DND-41 (cell line): ENCODE data around the gene NCF2.

Source experiments
- ATAC-seq: fragments of 200-7000 bp; cut with Tn5 transposase; 3 replicates; pipeline ENCODE4 v1.9.1; 2021; ENCODE audit warnings: low read depth; ENCODE audit not compliant: insufficient read depth
- DNase-seq: peaks from one replicate; pipeline ENCODE4 v3.0.0-alpha.2; 2020
- H2AFZ ChIP-seq: 2 replicates; pipeline ENCODE4 v1.6.0; 2012; ENCODE audit warnings: low read depth, low read length
- H3K27ac ChIP-seq: 2 replicates; pipeline ENCODE4 v1.5.1; 2012; ENCODE audit warnings: low read length, inconsistent platforms
- H3K27me3 ChIP-seq: fragments of 200-600 bp; sonication (generic); 2 replicates; pipeline ENCODE4 v1.6.0; 2012; ENCODE audit warnings: low read length, mild to moderate bottlenecking, inconsistent platforms; ENCODE audit not compliant: insufficient read depth, poor library complexity
- H3K36me3 ChIP-seq: 2 replicates; pipeline ENCODE4 v1.5.1; 2012; ENCODE audit warnings: low read length, inconsistent platforms; ENCODE audit not compliant: insufficient read depth
- H3K4me1 ChIP-seq: 2 replicates; pipeline ENCODE4 v1.5.1; 2012; ENCODE audit warnings: mild to moderate bottlenecking, low read length; ENCODE audit not compliant: insufficient read depth
- H3K4me2 ChIP-seq: 2 replicates; pipeline ENCODE4 v1.6.0; 2012; ENCODE audit warnings: mild to moderate bottlenecking, moderate library complexity, low read length, inconsistent platforms; ENCODE audit not compliant: insufficient read depth
- H3K4me3 ChIP-seq, 2 experiments: fragments of 200-600 bp in 1 of 2; shearing (Covaris generic) in 1 of 2; 2 replicates each; pipeline ENCODE4 v1.5.1; 2012 to 2016; ENCODE audit warnings: inconsistent platforms in 2 of 2, low read length in 2 of 2, mild to moderate bottlenecking in 2 of 2, low read depth in 1 of 2, moderate library complexity in 1 of 2
- H3K79me2 ChIP-seq: 2 replicates; pipeline ENCODE4 v1.6.0; 2012; ENCODE audit warnings: low read length, inconsistent platforms; ENCODE audit not compliant: insufficient read depth
- H3K9ac ChIP-seq: 2 replicates; pipeline ENCODE4 v1.6.0; 2012; ENCODE audit warnings: low read depth, mild to moderate bottlenecking, inconsistent platforms, low read length, moderate library complexity
- H3K9me3 ChIP-seq: 2 replicates; pipeline ENCODE4 v1.5.1; 2012; ENCODE audit warnings: low read length, moderate library complexity, mild to moderate bottlenecking, inconsistent platforms; ENCODE audit not compliant: insufficient read depth, severe bottlenecking
- H4K20me1 ChIP-seq: 2 replicates; pipeline ENCODE4 v1.6.0; 2012; ENCODE audit warnings: low read length; ENCODE audit not compliant: insufficient read depth
- EZH2 ChIP-seq: IDR thresholded peaks from 3 replicates; pipeline ENCODE4 v1.6.1; 2012; ENCODE audit warnings: borderline replicate concordance, low read depth, mild to moderate bottlenecking, moderate library complexity, low read length, inconsistent platforms; ENCODE audit not compliant: severe bottlenecking
- TF ChIP-seq, protein P1 (sequence below): IDR thresholded peaks from 2 replicates; pipeline ENCODE4 v1.5.1; 2012; ENCODE audit warnings: borderline replicate concordance, low read length, moderate library complexity, mild to moderate bottlenecking; ENCODE audit not compliant: poor library complexity, severe bottlenecking; ENCODE audit errors: extremely low read depth

NCF2 gene

GRCh38 chr1:183622884-183623785 lies 32.9 kb upstream of the NCF2 start:
- H3K27ac ChIP-seq: no peak overlapping the region
- no peaks in the 10 kb centered on the region for H3K9me3 ChIP-seq
- H3K4me2 ChIP-seq: no peak overlapping the region
- TF ChIP-seq, protein P1, sequence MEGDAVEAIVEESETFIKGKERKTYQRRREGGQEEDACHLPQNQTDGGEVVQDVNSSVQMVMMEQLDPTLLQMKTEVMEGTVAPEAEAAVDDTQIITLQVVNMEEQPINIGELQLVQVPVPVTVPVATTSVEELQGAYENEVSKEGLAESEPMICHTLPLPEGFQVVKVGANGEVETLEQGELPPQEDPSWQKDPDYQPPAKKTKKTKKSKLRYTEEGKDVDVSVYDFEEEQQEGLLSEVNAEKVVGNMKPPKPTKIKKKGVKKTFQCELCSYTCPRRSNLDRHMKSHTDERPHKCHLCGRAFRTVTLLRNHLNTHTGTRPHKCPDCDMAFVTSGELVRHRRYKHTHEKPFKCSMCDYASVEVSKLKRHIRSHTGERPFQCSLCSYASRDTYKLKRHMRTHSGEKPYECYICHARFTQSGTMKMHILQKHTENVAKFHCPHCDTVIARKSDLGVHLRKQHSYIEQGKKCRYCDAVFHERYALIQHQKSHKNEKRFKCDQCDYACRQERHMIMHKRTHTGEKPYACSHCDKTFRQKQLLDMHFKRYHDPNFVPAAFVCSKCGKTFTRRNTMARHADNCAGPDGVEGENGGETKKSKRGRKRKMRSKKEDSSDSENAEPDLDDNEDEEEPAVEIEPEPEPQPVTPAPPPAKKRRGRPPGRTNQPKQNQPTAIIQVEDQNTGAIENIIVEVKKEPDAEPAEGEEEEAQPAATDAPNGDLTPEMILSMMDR: peak; percentile 87
- no peak for TF ChIP-seq EZH2
- no peak overlapping the region for H3K9ac ChIP-seq
- H3K36me3 ChIP-seq: peaks cover 38% of the 10 kb centered on the region
- H3K4me1 ChIP-seq: no peaks in the 10 kb centered on the region
- H2AFZ ChIP-seq: no peak overlapping the region
- 0 out of 2 replicates have a peak, but pooled peaks cover 3% of the 10 kb centered on the region for H4K20me1 ChIP-seq
- no peaks in the 10 kb centered on the region for H3K27me3 ChIP-seq
- peaks cover 1% of the 10 kb centered on the region; the same call in 1 of the 2 replicates for H3K79me2 ChIP-seq
- H3K4me3 ChIP-seq: no peak overlapping the region
- DNase-seq (peak; percentile 64), ATAC-seq (peak; percentile 98)

DNA sequence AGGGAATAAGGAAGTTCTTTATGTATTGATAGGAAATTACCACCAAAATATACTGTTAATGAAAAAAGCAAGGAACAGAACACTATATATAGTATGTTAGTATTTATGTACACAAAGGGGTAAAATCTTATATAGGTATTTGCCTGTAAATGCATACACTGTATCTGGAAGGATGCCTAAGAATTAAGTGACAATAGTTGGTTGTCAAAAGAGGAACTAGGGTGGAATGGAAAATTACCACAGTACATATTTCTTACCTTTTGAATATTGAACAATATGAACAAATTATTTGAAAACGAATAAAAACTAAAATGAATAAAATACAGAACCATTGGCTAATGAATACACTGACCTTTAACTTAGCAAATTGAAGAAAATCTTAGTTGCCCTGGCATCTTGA lies 31.8 kb upstream of the NCF2 start:
- no peaks in the 10 kb centered on the region for H3K9me3 ChIP-seq
- peaks cover 30% of the 10 kb centered on the region for H3K36me3 ChIP-seq
- no peaks in the 10 kb centered on the region for H3K27me3 ChIP-seq
- H2AFZ ChIP-seq: no peak overlapping the region
- no peak overlapping the region for H3K4me2 ChIP-seq
- no peak for DNase-seq
- TF ChIP-seq, protein P1: no peak
- TF ChIP-seq EZH2: no peak
- H3K4me3 ChIP-seq: no peak overlapping the region
- no peak for ATAC-seq
- no peaks in the 10 kb centered on the region for H3K4me1 ChIP-seq
- no peak overlapping the region for H3K27ac ChIP-seq
- 0 out of 2 replicates have a peak, but pooled peaks cover 3% of the 10 kb centered on the region for H4K20me1 ChIP-seq
- H3K9ac ChIP-seq: no peak overlapping the region
- H3K79me2 ChIP-seq: no peaks in the 10 kb centered on the region

GRCh38 chr1:183620311-183620710 lies 30.1 kb upstream of the NCF2 start:
- Histone ChIP-seq H3K27me3 (no peaks in the 10 kb centered on the region), H3K36me3 (peaks cover 16% of the 10 kb centered on the region), H3K27ac (no peak overlapping the region), H4K20me1 (no peaks in the 10 kb centered on the region), H3K9me3 (no peaks in the 10 kb centered on the region), H3K4me1 (no peaks in the 10 kb centered on the region), H3K9ac (no peak overlapping the region), H3K4me2 (no peak overlapping the region), H3K79me2 (no peaks in the 10 kb centered on the region), H3K4me3 (no peak overlapping the region), H2AFZ (no peak overlapping the region)
- ATAC-seq (no peak), DNase-seq (no peak)
- TF ChIP-seq, protein P1: no peak
- TF ChIP-seq EZH2: no peak
